DOHH2 (cell line): ENCODE results near the gene MEI4.
"Not testable (repeated sequence)": the region's sequence is repeated elsewhere in the genome, so short reads cannot be mapped to it uniquely, and the experiment has no call there.

Experiments used
- H3F3A ChIP-seq: fragments of 200-600 bp; sonication (generic), shearing (Covaris generic); 2 replicates; pipeline ENCODE4 v1.6.0; 2016; ENCODE audit warnings: antibody characterized with exemption, mild to moderate bottlenecking; ENCODE audit not compliant: control insufficient read depth, insufficient read depth
- H3K27ac ChIP-seq: fragments of 200-600 bp; sonication (generic); 2 replicates; pipeline ENCODE4 v1.5.1; 2014; ENCODE audit warnings: low read depth, mild to moderate bottlenecking, low read length, moderate library complexity
- H3K27me3 ChIP-seq: fragments of 200-600 bp; sonication (generic); 2 replicates; pipeline ENCODE4 v1.6.1; 2014; ENCODE audit warnings: mild to moderate bottlenecking, low read length, mixed read lengths; ENCODE audit not compliant: control insufficient read depth
- H3K36me3 ChIP-seq: fragments of 200-600 bp; sonication (generic); 2 replicates; pipeline ENCODE4 v1.6.1; 2014; ENCODE audit warnings: mild to moderate bottlenecking, low read length, moderate library complexity, mixed read lengths; ENCODE audit not compliant: control insufficient read depth
- H3K4me1 ChIP-seq: fragments of 200-600 bp; sonication (generic); 2 replicates; pipeline ENCODE4 v1.6.1; 2014; ENCODE audit warnings: mild to moderate bottlenecking, low read length, mixed read lengths; ENCODE audit not compliant: control insufficient read depth
- H3K4me2 ChIP-seq: fragments of 200-600 bp; sonication (generic); 2 replicates; pipeline ENCODE4 v1.6.0; 2014; ENCODE audit warnings: mild to moderate bottlenecking, low read length, moderate library complexity
- H3K4me3 ChIP-seq: fragments of 200-600 bp; sonication (generic); 2 replicates; pipeline ENCODE4 v1.5.1; 2014; ENCODE audit warnings: mild to moderate bottlenecking, low read length, mixed read lengths
- H3K79me2 ChIP-seq: fragments of 200-600 bp; sonication (generic); 2 replicates; pipeline ENCODE4 v1.6.1; 2014; ENCODE audit warnings: mild to moderate bottlenecking, low read length, mixed read lengths; ENCODE audit not compliant: control insufficient read depth
- H3K9me2 ChIP-seq: fragments of 200-600 bp; sonication (generic); replicated peaks from 2 replicates; pipeline ENCODE4 v1.6.1; 2014; ENCODE audit warnings: mild to moderate bottlenecking, low read length, mixed read lengths; ENCODE audit not compliant: control insufficient read depth
- H3K9me3 ChIP-seq: fragments of 200-600 bp; sonication (generic); 2 replicates; pipeline ENCODE4 v1.6.1; 2014; ENCODE audit warnings: antibody characterized with exemption, low read length, mixed read lengths; ENCODE audit not compliant: control insufficient read depth, insufficient read depth
- H4K20me1 ChIP-seq: fragments of 200-600 bp; sonication (generic); 2 replicates; pipeline ENCODE4 v1.6.0; 2014; ENCODE audit warnings: low read depth, mild to moderate bottlenecking, antibody characterized with exemption, low read length, moderate library complexity; ENCODE audit not compliant: control insufficient read depth, insufficient read depth
- EZH2phosphoT487 ChIP-seq: fragments of 200-600 bp; sonication (generic); IDR thresholded peaks from 2 replicates; pipeline ENCODE4 v1.6.1; 2017; ENCODE audit warnings: borderline replicate concordance, mild to moderate bottlenecking, antibody characterized with exemption, low read length, moderate library complexity, mixed read lengths
- TF ChIP-seq, protein P1 (sequence below): fragments of 200-600 bp; sonication (generic); IDR thresholded peaks from one replicate; pipeline ENCODE4 v1.5.1; 2014; ENCODE audit warnings: antibody characterized with exemption, mild to moderate bottlenecking, low read depth, low read length; ENCODE audit not compliant: poor library complexity, severe bottlenecking

MEI4 gene

GRCh38 chr6:77707603-77708002 lies 54.8 kb downstream of the MEI4 start:
- Histone ChIP-seq H3F3A (no peaks in the 10 kb centered on the region), H3K4me1 (no peaks in the 10 kb centered on the region), H3K27ac (no peak overlapping the region), H3K9me2 (no peaks in the 10 kb centered on the region), H3K79me2 (no peaks in the 10 kb centered on the region), H3K9me3 (no peaks in the 10 kb centered on the region; the same call in 1 of the 2 replicates), H3K4me2 (no peak overlapping the region), H4K20me1 (no peaks in the 10 kb centered on the region), H3K36me3 (no peaks in the 10 kb centered on the region), H3K27me3 (no peaks in the 10 kb centered on the region), H3K4me3 (no peak overlapping the region)
- TF ChIP-seq, protein P1, sequence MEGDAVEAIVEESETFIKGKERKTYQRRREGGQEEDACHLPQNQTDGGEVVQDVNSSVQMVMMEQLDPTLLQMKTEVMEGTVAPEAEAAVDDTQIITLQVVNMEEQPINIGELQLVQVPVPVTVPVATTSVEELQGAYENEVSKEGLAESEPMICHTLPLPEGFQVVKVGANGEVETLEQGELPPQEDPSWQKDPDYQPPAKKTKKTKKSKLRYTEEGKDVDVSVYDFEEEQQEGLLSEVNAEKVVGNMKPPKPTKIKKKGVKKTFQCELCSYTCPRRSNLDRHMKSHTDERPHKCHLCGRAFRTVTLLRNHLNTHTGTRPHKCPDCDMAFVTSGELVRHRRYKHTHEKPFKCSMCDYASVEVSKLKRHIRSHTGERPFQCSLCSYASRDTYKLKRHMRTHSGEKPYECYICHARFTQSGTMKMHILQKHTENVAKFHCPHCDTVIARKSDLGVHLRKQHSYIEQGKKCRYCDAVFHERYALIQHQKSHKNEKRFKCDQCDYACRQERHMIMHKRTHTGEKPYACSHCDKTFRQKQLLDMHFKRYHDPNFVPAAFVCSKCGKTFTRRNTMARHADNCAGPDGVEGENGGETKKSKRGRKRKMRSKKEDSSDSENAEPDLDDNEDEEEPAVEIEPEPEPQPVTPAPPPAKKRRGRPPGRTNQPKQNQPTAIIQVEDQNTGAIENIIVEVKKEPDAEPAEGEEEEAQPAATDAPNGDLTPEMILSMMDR = no peak
- no peak for TF ChIP-seq EZH2phosphoT487

GRCh38 chr6:77715588-77715987 lies 62.7 kb downstream of the MEI4 start:
- Histone ChIP-seq H4K20me1 (no peaks in the 10 kb centered on the region), H3K4me1 (no peaks in the 10 kb centered on the region), H3K79me2 (no peaks in the 10 kb centered on the region), H3K27ac (no peak overlapping the region), H3K4me3 (no peak overlapping the region), H3K9me2 (no peaks in the 10 kb centered on the region), H3K36me3 (no peaks in the 10 kb centered on the region), H3K27me3 (no peaks in the 10 kb centered on the region), H3K9me3 (no peaks in the 10 kb centered on the region), H3F3A (no peaks in the 10 kb centered on the region), H3K4me2 (no peak overlapping the region)
- TF ChIP-seq, protein P1 = no peak
- TF ChIP-seq EZH2phosphoT487 = no peak

- no peak overlapping the region for H3K4me3 ChIP-seq
These were observed 63.5 kb downstream of the MEI4 start for GRCh38 chr6:77716311-77716710.

DNA sequence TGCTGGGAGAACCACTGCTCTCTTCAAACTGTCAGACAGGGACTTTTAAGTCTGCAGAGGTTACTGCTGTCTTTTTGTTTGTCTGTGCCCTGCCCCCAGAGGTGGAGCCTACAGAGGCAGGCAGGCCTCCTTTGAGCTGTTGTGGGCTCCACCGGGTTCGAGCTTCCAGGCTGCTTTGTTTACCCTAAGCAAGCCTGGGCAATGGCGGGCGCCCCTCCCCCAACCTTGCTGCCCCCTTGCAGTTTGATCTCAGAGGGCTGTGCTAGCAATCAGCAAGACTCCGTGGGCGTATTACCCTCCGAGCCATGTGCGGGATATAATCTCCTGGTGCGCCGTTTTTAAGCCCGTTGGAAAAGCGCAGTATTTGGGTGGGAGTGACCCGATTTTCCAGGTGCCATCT lies 83.2 kb downstream of the MEI4 start:
- H3K4me2 ChIP-seq, H3K9me3 ChIP-seq, H3K27me3 ChIP-seq, H3K4me1 ChIP-seq, H3K27ac ChIP-seq, H3K4me3 ChIP-seq, H4K20me1 ChIP-seq, H3K9me2 ChIP-seq, H3F3A ChIP-seq, H3K79me2 ChIP-seq, H3K36me3 ChIP-seq: not testable (repeated sequence)

More at GRCh38 chr6:77716311-77716710, 63.5 kb downstream of the MEI4 start:
- H3K27me3 ChIP-seq = no peaks in the 10 kb centered on the region
- no peaks in the 10 kb centered on the region for H3K9me3 ChIP-seq
- H3K79me2 ChIP-seq = no peaks in the 10 kb centered on the region
- no peaks in the 10 kb centered on the region for H3F3A ChIP-seq
- no peaks in the 10 kb centered on the region for H3K9me2 ChIP-seq
- no peaks in the 10 kb centered on the region for H3K36me3 ChIP-seq
- H3K4me1 ChIP-seq = no peaks in the 10 kb centered on the region
- no peaks in the 10 kb centered on the region for H4K20me1 ChIP-seq
- TF ChIP-seq, protein P1 = no peak
- TF ChIP-seq EZH2phosphoT487 = no peak
- H3K4me2 ChIP-seq = no peak overlapping the region
- no peak overlapping the region for H3K27ac ChIP-seq
